ENCODE results near the gene FTL.

DNA sequence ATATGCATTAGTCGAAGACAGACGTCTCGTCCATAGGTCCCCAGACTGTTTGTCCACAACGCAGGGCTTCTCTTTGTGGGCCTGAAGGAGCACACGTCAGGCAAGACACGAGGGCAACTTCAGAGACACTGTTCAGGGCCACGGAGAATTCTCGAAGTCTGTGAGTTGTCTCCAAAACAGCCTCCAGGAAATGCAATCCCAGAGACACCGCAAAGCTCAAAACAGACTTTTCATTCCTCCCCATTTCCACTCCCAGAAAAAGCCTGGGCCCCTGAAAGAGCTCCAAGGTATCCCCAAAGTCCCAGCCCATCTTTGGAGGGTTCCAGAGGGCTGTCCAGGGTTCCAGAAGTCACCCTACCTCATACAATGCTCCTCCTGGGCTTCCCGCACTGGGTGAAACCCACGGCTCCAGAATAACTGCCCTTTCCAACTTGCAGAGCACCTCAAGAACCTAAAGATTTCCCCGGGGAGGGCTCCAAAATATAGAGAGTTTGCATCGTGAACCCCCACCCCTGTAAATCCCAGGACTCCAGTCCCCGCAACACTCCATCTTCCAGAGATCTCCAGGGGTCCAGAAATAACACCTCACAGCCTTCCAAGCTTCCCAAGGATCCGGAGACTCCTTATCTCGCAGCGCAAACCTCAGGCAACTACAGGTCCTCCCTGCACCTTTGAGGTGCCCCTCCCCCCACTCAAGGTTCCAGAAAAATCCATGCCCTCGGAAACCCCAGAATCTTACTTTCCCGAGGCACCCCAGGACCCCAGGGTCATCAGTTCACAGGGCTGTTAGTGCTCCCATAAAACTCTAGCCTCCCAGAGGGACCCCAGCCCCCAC, 687 bp upstream of the FTL start:
- TF ChIP-seq, protein P1, sequence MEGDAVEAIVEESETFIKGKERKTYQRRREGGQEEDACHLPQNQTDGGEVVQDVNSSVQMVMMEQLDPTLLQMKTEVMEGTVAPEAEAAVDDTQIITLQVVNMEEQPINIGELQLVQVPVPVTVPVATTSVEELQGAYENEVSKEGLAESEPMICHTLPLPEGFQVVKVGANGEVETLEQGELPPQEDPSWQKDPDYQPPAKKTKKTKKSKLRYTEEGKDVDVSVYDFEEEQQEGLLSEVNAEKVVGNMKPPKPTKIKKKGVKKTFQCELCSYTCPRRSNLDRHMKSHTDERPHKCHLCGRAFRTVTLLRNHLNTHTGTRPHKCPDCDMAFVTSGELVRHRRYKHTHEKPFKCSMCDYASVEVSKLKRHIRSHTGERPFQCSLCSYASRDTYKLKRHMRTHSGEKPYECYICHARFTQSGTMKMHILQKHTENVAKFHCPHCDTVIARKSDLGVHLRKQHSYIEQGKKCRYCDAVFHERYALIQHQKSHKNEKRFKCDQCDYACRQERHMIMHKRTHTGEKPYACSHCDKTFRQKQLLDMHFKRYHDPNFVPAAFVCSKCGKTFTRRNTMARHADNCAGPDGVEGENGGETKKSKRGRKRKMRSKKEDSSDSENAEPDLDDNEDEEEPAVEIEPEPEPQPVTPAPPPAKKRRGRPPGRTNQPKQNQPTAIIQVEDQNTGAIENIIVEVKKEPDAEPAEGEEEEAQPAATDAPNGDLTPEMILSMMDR (IDR thresholded peaks at IDR 0.05; ENCODE audit: low read depth, low read length) = no peak
- TF ChIP-seq, protein P2, sequence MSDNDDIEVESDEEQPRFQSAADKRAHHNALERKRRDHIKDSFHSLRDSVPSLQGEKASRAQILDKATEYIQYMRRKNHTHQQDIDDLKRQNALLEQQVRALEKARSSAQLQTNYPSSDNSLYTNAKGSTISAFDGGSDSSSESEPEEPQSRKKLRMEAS (IDR thresholded peaks at IDR 0.05; ENCODE audit: low read depth, low read length) = peak; percentile 31; the same call in 1 of the 2 replicates
- TF ChIP-seq POLR2A (IDR thresholded peaks at IDR 0.05; ENCODE audit: extremely low read depth, insufficient read length) (no peak), MYC (IDR thresholded peaks at IDR 0.05; ENCODE audit: low read depth, low read length) (no peak)

Data from NB4 (cell line).